Glomerular visceral epithelial cell (primary cell): Measurements from ENCODE around the gene MTHFD1L.
A peak's percentile ranks its signal among the peaks of the same experiment; 100 is the strongest.
"Not testable (repeated sequence)": the region's sequence is repeated elsewhere in the genome, so short reads cannot be mapped to it uniquely, and the experiment has no call there.

ENCODE experiments used
- DNase-seq: peaks from one replicate; pipeline ENCODE4 v3.0.0-alpha.2; 2016; ENCODE audit errors: extremely low spot score

Gene MTHFD1L

GRCh38 chr6:151123641-151124040, 258.1 kb downstream of the MTHFD1L start:
- DNase-seq, result not testable (repeated sequence)

GRCh38 chr6:151125242-151125641, 259.7 kb downstream of the MTHFD1L start:
- not testable (repeated sequence) for DNase-seq

- not testable (repeated sequence) for DNase-seq
Measured at GRCh38 chr6:151125651-151126416, 260.3 kb downstream of the MTHFD1L start.

- not testable (repeated sequence) for DNase-seq
Measured at GRCh38 chr6:151126417-151126724, 260.9 kb downstream of the MTHFD1L start.

- peak; percentile 52 for DNase-seq
Measured at GRCh38 chr6:151127133-151127798, 261.8 kb downstream of the MTHFD1L start.

GRCh38 chr6:151128763-151129370, 263.4 kb downstream of the MTHFD1L start:
- DNase-seq, result no peak

GRCh38 chr6:151130329-151130728, 264.8 kb downstream of the MTHFD1L start:
- no peak for DNase-seq

GRCh38 chr6:151131324-151132007, 266.0 kb downstream of the MTHFD1L start:
- no peak for DNase-seq

GRCh38 chr6:151136141-151136755, 270.7 kb downstream of the MTHFD1L start:
- DNase-seq, result no peak

- no peak for DNase-seq
Measured at GRCh38 chr6:151137542-151137941, 272.0 kb downstream of the MTHFD1L start.

GRCh38 chr6:151139524-151139923, 274.0 kb downstream of the MTHFD1L start:
- no peak for DNase-seq

- no peak for DNase-seq
Measured at GRCh38 chr6:151140767-151141166, 275.3 kb downstream of the MTHFD1L start.

GRCh38 chr6:151141685-151142084, 276.2 kb downstream of the MTHFD1L start:
- no peak for DNase-seq

- no peak for DNase-seq
Measured at GRCh38 chr6:151142676-151143075, 277.2 kb downstream of the MTHFD1L start.

GRCh38 chr6:151143337-151143736, 277.8 kb downstream of the MTHFD1L start:
- DNase-seq, result no peak

- DNase-seq, result no peak
Measured at GRCh38 chr6:151143806-151144205, 278.3 kb downstream of the MTHFD1L start.

GRCh38 chr6:151147118-151147832, 281.8 kb downstream of the MTHFD1L start:
- DNase-seq, result no peak

GRCh38 chr6:151148111-151148510, 282.6 kb downstream of the MTHFD1L start:
- no peak for DNase-seq

- no peak for DNase-seq
Measured at GRCh38 chr6:151149793-151150192, 284.3 kb downstream of the MTHFD1L start.
